ENCODE data around the gene RIPOR2.
A peak's percentile ranks its signal among the peaks of the same experiment; 100 is the strongest.

The RIPOR2 gene, protein sequence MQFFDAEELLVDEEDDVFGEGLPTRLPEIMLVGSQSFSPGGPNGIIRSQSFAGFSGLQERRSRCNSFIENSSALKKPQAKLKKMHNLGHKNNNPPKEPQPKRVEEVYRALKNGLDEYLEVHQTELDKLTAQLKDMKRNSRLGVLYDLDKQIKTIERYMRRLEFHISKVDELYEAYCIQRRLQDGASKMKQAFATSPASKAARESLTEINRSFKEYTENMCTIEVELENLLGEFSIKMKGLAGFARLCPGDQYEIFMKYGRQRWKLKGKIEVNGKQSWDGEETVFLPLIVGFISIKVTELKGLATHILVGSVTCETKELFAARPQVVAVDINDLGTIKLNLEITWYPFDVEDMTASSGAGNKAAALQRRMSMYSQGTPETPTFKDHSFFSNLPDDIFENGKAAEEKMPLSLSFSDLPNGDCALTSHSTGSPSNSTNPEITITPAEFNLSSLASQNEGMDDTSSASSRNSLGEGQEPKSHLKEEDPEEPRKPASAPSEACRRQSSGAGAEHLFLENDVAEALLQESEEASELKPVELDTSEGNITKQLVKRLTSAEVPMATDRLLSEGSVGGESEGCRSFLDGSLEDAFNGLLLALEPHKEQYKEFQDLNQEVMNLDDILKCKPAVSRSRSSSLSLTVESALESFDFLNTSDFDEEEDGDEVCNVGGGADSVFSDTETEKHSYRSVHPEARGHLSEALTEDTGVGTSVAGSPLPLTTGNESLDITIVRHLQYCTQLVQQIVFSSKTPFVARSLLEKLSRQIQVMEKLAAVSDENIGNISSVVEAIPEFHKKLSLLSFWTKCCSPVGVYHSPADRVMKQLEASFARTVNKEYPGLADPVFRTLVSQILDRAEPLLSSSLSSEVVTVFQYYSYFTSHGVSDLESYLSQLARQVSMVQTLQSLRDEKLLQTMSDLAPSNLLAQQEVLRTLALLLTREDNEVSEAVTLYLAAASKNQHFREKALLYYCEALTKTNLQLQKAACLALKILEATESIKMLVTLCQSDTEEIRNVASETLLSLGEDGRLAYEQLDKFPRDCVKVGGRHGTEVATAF

GRCh38 chr6:24935366-24936152, at the start of gene RIPOR2:
Gene RIPOR2, minus strand, starts transcription at chr6:24935960. Its CDS starts 62 bp downstream, at chr6:24935898.
- peak; percentile 89 for DNase-seq

GRCh38 chr6:24985323-24985722, 49.6 kb upstream of the RIPOR2 start:
- DNase-seq: no peak

GRCh38 chr6:24982231-24982630, 46.5 kb upstream of the RIPOR2 start:
- peak; percentile 25 for DNase-seq

DNA sequence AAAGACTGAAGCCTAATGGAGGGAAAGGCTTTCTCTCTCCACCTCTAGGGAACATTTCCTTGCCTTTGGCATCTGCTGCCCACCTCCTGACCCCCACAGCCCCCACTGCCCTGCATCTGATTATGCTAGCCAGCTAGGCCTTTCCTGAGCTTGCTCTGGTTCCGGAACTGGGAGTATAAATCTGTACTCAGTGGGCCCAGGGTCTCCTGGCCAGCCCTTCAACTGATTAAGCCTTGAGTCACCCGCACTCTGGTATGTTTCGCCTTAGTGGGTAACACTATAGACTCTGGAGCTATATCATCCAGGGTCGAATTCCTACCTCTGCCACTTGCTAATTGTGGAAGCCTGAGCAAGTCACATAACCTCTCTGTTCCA, 45.6 kb upstream of the RIPOR2 start:
- DNase-seq: no peak

DNA sequence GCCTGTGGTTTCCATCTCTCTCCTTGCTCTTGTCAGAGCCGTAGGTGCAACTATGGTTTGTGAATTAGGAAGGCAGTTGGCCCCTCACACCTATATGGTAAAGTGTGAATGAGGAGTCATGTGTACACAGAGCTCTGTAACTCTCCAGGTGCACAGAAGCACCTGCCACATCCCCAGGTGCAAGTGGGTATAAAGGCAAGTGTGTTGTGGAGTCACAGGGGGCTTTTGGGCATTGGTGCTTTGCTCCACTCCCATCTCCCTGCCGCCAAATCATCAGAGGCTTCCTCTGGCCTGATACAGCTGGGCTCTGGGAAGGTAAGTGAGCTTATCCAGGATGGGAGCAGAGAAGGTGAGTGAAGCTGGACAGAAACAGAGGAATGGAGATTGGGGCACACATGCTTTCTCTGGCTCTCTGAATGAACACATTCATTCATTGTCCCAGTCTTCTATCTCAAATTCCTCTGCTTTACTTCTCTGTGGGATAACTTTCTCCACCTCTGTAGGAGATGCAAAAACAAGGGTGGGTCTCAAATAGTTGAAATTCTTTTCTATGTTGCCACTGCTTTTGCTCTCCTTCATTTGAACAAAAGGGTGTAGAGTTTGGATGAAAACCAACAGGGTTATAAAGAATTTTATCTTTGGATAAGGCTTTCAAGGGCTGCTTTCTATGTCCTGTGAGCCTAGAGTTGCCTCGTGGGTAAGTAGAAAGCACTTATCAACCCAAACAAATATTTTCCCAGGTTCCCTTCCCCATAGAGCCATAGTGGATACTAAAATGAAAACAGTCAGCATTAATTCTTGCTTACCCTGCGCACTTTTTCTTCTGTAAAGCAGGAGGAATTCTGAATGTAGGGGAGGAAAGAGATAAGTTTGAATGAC, 45.0 kb upstream of the RIPOR2 start:
- DNase-seq: no peak

DNA sequence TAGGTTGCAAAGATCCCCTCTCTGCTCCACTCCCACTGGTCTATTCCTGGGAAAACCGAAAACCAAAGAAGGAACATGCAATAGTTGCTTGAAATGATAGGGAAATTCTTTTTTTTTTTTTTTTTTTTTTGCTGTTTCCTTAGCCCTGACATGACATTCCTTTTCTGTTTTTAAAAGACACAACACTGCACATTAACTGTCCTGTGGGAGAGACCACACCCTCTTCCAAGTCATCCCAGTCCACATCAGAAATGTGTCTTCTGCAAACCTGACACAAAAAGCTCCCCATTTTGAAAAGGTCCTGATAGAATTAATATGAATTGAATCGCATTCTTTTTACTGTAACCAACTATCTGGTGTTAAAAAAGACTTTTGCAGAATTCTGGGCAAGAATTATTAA, 43.4 kb upstream of the RIPOR2 start:
- no peak for DNase-seq

DNA sequence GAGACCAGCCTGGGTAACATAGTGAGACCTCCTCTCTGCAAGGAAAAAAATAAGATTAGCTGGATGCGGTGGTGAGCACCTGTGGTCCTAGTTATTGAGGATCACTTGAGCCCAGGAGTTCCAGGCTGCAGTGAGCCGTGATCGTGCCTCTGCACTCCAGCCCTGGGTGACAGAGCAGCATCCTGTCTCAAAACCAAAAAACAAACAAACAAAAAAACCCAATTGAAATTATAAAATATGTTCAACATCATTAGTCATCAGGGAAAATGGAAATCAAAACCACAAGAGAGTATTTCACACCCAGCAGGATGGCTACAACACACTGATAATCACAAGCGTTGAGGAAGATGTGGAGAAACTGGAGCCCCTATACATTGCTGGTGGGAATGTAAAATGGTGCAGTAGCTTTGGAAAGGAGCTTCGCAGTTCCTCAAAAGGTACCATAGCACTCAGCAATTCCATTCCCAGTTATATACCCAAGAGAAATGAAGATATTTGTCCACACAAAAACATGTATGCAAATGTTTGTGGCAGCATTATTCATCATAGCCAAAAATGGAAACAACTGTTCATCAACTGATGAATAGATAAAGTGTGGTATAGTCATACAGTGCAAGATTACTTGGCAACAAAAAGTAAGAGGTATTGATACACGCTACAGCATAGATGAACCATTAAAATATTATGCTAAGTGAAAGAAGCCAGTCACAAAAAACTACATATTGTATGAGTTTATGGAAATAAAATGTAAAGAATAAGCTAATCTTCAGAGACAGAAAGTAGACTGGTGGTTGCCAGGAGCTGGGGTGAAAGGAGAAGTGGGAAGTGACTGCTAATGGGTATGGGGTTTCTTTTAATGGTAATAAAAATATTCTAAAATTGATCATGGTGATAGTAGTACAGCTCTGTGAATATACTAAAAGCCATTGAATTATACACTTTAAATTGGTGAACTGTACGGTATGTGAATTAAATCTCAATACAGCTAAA, 38.7 kb upstream of the RIPOR2 start:
- DNase-seq: peak; percentile 78

- DNase-seq: no peak
Observed at GRCh38 chr6:24972311-24972958, 36.7 kb upstream of the RIPOR2 start.

DNA sequence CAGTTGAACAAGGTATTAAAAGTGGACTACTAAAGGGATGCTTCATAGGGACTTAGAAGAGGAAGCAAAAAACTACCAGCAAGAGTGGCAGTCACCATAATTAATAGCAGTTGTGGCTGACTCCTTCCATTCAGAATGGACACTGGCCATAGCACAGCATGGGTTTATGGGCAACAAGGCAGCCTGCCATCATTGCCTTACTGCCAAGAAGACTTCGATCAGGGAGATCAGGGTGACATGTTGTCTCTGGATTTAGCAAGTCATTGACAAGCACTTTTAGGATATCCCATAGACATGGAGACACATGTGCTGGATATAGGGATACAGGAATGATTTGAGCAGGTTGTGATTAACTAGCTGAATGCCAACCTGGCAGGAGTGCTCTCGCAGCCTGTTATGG, 35.3 kb upstream of the RIPOR2 start:
- no peak for DNase-seq

DNA sequence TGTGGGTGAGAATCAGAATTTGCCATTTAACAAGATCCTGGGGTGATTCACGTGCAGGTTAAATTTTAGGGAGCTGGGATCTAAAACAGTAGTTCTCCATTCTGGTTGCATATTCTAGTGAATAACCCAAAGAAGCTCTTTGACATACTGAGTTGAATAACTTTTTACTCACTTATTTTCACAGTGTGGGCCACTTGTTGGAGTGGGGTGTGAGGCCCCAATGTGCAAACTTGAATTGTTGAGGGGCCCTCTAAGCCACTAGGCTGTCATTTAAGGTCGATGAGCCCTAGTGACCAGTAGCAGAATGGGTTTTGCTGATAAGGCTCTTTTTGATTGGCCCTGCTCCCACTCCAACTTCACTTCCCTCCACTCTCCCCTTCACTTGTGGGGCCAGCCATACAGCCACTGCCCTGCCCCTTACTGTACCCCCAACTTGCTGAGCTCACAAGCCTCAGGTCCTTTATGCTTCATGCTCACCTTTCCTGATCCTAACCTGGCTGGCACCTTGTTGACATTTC, 33.6 kb upstream of the RIPOR2 start:
- no peak for DNase-seq

GRCh38 chr6:24968783-24969182, 33.0 kb upstream of the RIPOR2 start:
- DNase-seq: no peak

DNA sequence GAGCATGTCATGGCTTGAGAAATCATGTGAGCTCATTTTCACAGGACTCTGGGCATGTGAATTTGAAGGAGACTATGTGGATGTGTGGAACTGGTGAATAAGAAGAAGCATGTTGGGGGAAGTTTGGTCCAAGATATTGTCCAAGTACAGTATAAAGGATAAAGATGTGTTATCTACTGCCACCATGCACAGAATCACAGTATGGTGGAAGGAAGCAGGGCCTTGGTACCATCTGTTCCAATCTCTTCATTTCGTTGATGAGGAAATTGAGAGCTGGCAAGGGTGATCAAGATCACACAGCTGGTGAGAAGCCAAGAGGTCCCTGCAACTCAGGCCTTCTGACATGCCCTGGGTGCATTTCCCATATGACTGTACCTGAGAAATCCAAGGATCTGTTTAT, 31.5 kb upstream of the RIPOR2 start:
- no peak for DNase-seq

GRCh38 chr6:24966381-24966780, 30.6 kb upstream of the RIPOR2 start:
- DNase-seq: no peak

DNA sequence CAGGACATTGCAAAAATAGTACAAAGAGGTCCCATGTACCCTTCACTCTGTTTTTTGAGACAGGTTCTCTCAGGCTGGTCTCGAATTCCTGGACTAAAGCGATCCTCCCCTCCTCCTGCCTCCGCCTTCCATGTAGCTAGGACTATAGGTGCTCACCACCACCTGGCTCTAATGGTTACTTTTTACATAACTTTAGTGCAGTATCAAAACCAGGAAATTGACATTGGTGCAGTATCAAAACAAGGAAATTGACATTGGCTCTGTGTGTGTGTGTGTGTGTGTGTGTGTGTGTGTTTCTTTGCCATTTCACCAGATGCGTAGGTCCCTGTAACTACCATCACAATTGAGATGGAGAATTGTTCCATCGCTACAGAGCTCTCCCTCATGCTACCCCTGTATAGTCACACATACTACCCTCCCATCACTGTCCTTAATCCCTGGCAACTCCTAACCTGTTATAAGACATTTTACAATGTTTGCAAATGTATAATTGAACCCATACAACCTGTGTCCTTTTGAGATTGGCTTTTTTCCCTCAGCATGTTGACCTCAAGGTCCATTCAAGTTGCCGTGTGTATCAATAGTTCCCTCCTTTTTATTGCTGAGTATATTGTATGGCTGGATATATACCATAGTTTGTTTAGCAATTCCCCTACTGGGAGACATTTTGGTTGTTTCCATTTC, 28.3 kb upstream of the RIPOR2 start:
- no peak for DNase-seq

DNA sequence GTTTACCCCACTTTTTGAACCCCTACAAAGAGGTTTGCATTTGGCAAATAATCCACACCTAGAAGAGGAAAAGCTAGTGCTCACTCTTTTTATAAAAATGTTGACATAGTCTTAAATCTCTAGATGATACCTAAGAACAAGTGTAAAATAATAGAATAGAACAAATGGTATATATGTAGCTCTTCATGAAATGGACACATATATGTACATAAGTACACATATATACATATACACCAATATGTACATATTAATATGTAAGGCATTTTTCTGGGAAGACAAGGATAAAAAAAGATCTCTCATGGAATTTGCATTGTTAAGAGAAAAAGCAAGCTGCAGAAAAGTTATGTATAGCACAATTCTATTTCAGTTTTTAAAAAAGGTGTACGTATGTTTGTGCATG, 27.6 kb upstream of the RIPOR2 start:
- DNase-seq: no peak

DNA sequence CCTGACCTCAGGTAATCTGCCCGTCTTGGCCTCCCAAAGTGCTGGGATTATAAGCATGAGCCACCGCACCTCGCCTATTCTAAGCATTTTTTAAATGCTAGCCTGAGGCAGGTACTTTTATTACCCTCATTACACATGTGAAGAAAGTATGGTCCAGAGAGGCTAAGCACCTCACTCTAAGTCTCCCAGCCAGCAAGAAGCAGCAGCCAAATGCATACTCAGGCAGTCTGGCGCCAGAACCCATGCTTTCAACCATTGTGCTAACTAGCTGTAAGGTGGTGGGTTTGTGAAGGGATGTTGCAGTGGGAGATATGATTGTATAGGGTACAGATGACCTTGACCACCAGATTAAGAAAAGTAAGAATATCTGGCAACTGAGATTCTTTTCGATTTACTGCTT, 26.1 kb upstream of the RIPOR2 start:
- no peak for DNase-seq

DNA sequence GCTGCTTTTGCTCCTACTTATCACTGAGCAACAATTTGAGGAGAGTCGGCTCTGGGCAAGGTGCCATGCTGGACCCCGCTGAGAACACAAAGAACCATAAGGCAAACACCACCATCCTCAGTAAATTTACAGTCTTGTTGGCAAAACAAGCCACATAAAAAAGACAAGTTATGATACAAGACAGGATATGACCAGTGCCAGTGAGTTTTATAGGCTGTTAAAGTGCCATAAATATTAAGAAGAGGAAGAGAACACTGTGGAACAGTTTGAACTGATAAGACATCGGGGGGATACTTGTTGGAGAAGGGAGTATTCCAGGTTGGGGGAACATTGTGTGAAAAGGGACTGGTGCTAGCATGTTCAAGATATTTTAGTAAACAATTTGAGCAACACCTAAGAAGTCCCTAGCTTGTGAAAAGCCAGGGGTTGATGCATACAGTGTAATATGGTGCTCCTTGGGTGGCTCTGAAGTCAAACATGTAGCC, 25.3 kb upstream of the RIPOR2 start:
- DNase-seq: no peak

DNA sequence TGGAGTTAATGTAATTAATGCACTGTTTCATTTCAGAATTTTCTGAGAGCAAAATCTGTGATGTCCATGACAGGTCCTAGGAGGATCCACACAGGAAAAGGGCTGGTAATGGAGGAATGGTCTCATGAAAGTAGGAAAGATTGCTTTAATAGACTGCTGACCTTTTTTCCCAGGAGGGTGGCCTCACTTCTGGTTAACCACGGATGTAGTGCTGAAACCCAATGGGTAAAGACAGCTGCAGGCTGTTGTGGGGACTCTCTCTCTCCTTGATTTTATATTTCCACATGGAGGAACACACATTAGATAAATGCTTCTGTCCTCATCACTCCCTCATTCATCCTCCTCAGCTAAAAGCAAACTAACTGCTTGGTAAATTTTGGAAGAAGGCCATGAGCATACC, 23.6 kb upstream of the RIPOR2 start:
- no peak for DNase-seq

DNA sequence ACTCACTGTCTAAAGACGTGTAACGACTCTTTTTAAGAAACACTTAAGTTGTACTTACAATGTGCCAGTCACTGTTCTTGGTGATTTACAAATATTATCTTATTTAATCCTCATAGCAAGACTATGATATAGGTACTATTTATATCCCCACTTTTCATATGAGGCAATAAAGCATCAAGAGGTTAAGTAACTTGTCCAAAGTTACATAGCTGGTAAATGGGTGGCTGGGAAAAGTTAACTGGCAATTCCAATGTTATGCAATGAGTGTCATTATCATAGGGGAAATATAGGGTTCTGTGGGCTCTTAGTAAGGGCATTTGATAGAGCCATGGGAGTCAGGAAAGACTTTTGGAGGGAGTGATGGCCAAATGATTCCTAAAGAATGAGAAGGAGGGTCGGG, 21.4 kb upstream of the RIPOR2 start:
- DNase-seq: no peak
